ENCODE data around the gene NAT8L. TPM values are rescaled to one million over a fixed set of nuclear protein-coding genes. Genes with fewer than 3 reads are reported as not detected.

NAT8L gene
- total RNA-seq, 2 donors from 2014 or later: 0.41 to 36.4 TPM

- DNase-seq (ENCODE audit: low spot score): no peak
- no peaks in the 10 kb centered on the region for H3K9me3 ChIP-seq
- no peaks in the 10 kb centered on the region for H3K27me3 ChIP-seq (replicated peaks; ENCODE audit: insufficient read depth)
- no peak overlapping the region for H3K27ac ChIP-seq
- TF ChIP-seq POLR2AphosphoS5 (IDR thresholded peaks at IDR 0.05) (no peak), CTCF (IDR thresholded peaks at IDR 0.05) (no peak)
- no peak overlapping the region for H3K4me3 ChIP-seq
- H3K36me3 ChIP-seq: no peaks in the 10 kb centered on the region
- no peaks in the 10 kb centered on the region for H3K4me1 ChIP-seq (replicated peaks)
- 76% methylated on average over 14 of the region's 16 CpGs for WGBS
- intact Hi-C loops (cut with DNase I): no loop called here
These were observed 12.3 kb downstream of the NAT8L start for GRCh38 chr4:2071252-2071911.

GRCh38 chr4:2071912-2072867 is 13.1 kb downstream of the NAT8L start:
- Histone ChIP-seq H3K9me3 (no peaks in the 10 kb centered on the region), H3K27me3 (replicated peaks; ENCODE audit: insufficient read depth) (no peaks in the 10 kb centered on the region), H3K4me1 (replicated peaks) (no peaks in the 10 kb centered on the region), H3K4me3 (no peak overlapping the region), H3K36me3 (no peaks in the 10 kb centered on the region), H3K27ac (no peak overlapping the region)
- WGBS: 70% methylated on average over 25 of the region's 28 CpGs
- intact Hi-C loops (cut with DNase I): no loop called here
- no peak for TF ChIP-seq CTCF (IDR thresholded peaks at IDR 0.05)
- no peak for TF ChIP-seq POLR2A (IDR thresholded peaks at IDR 0.05)
- no peak for TF ChIP-seq POLR2AphosphoS5 (IDR thresholded peaks at IDR 0.05)
- DNase-seq (ENCODE audit: low spot score): no peak

- no peak for TF ChIP-seq CTCF (IDR thresholded peaks at IDR 0.05)
- TF ChIP-seq POLR2A (IDR thresholded peaks at IDR 0.05): no peak
- TF ChIP-seq POLR2AphosphoS5 (IDR thresholded peaks at IDR 0.05): no peak
- Histone ChIP-seq H3K27ac (no peak overlapping the region), H3K4me1 (replicated peaks) (no peaks in the 10 kb centered on the region), H3K4me3 (no peak overlapping the region), H3K36me3 (no peaks in the 10 kb centered on the region), H3K27me3 (replicated peaks; ENCODE audit: insufficient read depth) (no peaks in the 10 kb centered on the region), H3K9me3 (no peaks in the 10 kb centered on the region)
- 96% methylated on average over 19 of the region's 20 CpGs for WGBS
- intact Hi-C loops (cut with DNase I): no loop called here
- DNase-seq (ENCODE audit: low spot score): no peak
These were observed 14.1 kb downstream of the NAT8L start for GRCh38 chr4:2072971-2073807.

- TF ChIP-seq POLR2AphosphoS5 (IDR thresholded peaks at IDR 0.05): no peak
- TF ChIP-seq CTCF (IDR thresholded peaks at IDR 0.05): no peak
- no peak for TF ChIP-seq POLR2A (IDR thresholded peaks at IDR 0.05)
- no peak overlapping the region for H3K4me3 ChIP-seq
- no peak for DNase-seq (ENCODE audit: low spot score)
- no peak overlapping the region for H3K27ac ChIP-seq
- intact Hi-C loops (cut with DNase I): no loop called here
- no peaks in the 10 kb centered on the region for H3K4me1 ChIP-seq (replicated peaks)
- H3K27me3 ChIP-seq (replicated peaks; ENCODE audit: insufficient read depth): no peaks in the 10 kb centered on the region
- H3K9me3 ChIP-seq: no peaks in the 10 kb centered on the region
- H3K36me3 ChIP-seq: no peaks in the 10 kb centered on the region
- WGBS: 75% methylated on average over 18 of the region's 20 CpGs
These were observed 14.8 kb downstream of the NAT8L start for GRCh38 chr4:2073808-2074481.
